Activated CD8-positive, alpha-beta T cell treated with anti-CD3 and anti-CD28 coated beads for 36 hours (primary cell): ENCODE data around the gene CD99L2. TPM values are rescaled to one million over a fixed set of nuclear protein-coding genes. Genes with fewer than 3 reads are reported as not detected.
A peak's percentile ranks its signal among the peaks of the same experiment; 100 is the strongest.

ENCODE experiments used
- ATAC-seq: fragments of 200-7000 bp; cut with Tn5 transposase; one replicate; pipeline ENCODE4 v1.10.0; 2021; ENCODE audit warnings: mild to moderate bottlenecking, moderate library complexity
- CTCF ChIA-PET: fragments of 350-600 bp; sonication (Branson Sonifier 250); formaldehyde crosslinking; loops from one replicate; lab custom pipeline; 2021; ENCODE audit warnings: antibody characterized with exemption; lab: Charles Lee
- POLR2A ChIA-PET: fragments of 350-600 bp; sonication (Branson Sonifier 250); formaldehyde crosslinking; loops from one replicate; lab custom pipeline; 2021; ENCODE audit warnings: antibody characterized with exemption; lab: Charles Lee
- DNase-seq: peaks from one replicate; pipeline ENCODE4 v3.0.0-alpha.2; 2020
- H3K27ac Mint-ChIP-seq: one replicate; pipeline ENCODE4 v1.8.0; 2021; ENCODE audit warnings: mild to moderate bottlenecking, mixed read lengths
- H3K27me3 Mint-ChIP-seq: one replicate; pipeline ENCODE4 v1.8.0; 2021; ENCODE audit warnings: mixed read lengths
- H3K36me3 Mint-ChIP-seq: one replicate; pipeline ENCODE4 v1.8.0; 2021; ENCODE audit warnings: low read depth, mixed read lengths
- H3K4me1 Mint-ChIP-seq: one replicate; pipeline ENCODE4 v1.8.0; 2021; ENCODE audit warnings: low read depth, mixed read lengths
- H3K4me3 Mint-ChIP-seq: one replicate; pipeline ENCODE4 v1.8.0; 2021; ENCODE audit warnings: mild to moderate bottlenecking, moderate library complexity, mixed read lengths
- H3K9me3 Mint-ChIP-seq: one replicate; pipeline ENCODE4 v1.8.0; 2021; ENCODE audit warnings: mixed read lengths
- intact Hi-C: fragments of 100-400 bp; cut with micrococcal nuclease; formaldehyde crosslinking; loops from one replicate; pipeline ENCODE4 v1.10.0; 2022
- total RNA-seq, 2 experiments: library from RNA; stranded (reverse); gene quantifications; one replicate each; pipeline ENCODE4 v1.2.3, GENCODE V29; 2021
- TF ChIP-seq, protein P1 (sequence below): fragments of 200-600 bp; IDR thresholded peaks from one replicate; pipeline ENCODE4 v1.8.0; 2022; ENCODE audit warnings: antibody characterized with exemption, mild to moderate bottlenecking

The CD99L2 gene
- total RNA-seq, 2 experiments from 2014 or later, result 11.9 to 12.6 TPM

DNA sequence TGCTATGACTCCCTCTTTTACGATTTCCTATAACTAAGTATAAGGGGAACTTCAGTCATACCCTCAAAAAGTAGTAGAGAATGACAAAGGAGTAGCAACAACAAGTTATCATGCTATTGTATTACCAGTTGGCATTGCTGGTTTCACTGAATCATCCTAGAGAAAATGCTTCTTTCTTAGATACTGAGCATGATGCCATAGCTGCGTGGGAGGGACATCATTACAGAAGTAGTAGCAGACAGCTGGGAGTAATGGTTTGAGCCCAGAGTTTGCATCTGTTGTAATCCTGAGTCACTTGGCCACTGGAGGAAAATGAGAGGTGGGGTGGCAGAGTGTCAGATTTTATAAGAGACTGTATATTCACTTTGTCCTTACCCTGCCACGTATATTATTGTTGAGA is 166.7 kb downstream of the CD99L2 start:
- ATAC-seq, result peak; percentile 85

DNA sequence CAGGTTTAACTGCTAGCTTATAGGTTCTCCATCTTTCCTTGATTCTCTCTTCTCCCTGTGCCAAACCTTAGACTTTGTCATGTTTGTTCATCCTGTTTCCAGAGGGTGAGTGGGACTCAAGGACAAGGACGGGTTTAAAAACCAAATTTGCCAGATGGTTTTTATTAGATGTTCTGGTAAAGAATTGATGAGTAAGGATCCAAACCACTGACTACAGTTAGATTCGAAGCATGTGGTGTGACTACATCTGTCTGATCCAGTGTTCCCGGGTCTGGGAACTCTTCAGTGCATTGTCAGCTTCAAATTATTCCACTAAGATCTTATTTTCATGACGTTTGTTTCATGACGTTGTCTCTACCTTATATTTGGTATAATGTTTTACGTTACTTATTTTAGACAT is 167.7 kb downstream of the CD99L2 start:
- POLR2A ChIA-PET, result no interaction called here
- Mint-ChIP-seq H3K27me3 (no peaks in the 10 kb centered on the region), H3K27ac (no peak overlapping the region), H3K36me3 (peaks cover 31% of the 10 kb centered on the region), H3K9me3 (no peaks in the 10 kb centered on the region), H3K4me3 (no peak overlapping the region), H3K4me1 (peaks cover 21% of the 10 kb centered on the region)
- CTCF ChIA-PET, result interaction anchor here (0.8 kb wide), 1 partner anchor 24 kb away, joined by 4 read pairs; no protein-coding TSS in a partner anchor
- TF ChIP-seq, protein P1, sequence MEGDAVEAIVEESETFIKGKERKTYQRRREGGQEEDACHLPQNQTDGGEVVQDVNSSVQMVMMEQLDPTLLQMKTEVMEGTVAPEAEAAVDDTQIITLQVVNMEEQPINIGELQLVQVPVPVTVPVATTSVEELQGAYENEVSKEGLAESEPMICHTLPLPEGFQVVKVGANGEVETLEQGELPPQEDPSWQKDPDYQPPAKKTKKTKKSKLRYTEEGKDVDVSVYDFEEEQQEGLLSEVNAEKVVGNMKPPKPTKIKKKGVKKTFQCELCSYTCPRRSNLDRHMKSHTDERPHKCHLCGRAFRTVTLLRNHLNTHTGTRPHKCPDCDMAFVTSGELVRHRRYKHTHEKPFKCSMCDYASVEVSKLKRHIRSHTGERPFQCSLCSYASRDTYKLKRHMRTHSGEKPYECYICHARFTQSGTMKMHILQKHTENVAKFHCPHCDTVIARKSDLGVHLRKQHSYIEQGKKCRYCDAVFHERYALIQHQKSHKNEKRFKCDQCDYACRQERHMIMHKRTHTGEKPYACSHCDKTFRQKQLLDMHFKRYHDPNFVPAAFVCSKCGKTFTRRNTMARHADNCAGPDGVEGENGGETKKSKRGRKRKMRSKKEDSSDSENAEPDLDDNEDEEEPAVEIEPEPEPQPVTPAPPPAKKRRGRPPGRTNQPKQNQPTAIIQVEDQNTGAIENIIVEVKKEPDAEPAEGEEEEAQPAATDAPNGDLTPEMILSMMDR, result no peak
- no peak for ATAC-seq
- intact Hi-C loops, result no loop called here
- DNase-seq, result no peak

More for the DNA sequence above, 166.7 kb downstream of the CD99L2 start:
- intact Hi-C loops, result no loop called here
- TF ChIP-seq, protein P1, result no peak
- ChIA-PET POLR2A (no interaction called here), CTCF (interaction anchor here (0.8 kb wide), 1 partner anchor 48 kb away, joined by 4 read pairs; no protein-coding TSS in a partner anchor)
- Mint-ChIP-seq H3K4me3 (no peak overlapping the region), H3K4me1 (peaks cover 22% of the 10 kb centered on the region), H3K27ac (peak overlapping the region; percentile 64), H3K27me3 (no peaks in the 10 kb centered on the region), H3K9me3 (no peaks in the 10 kb centered on the region), H3K36me3 (peaks cover 35% of the 10 kb centered on the region)
- DNase-seq, result peak; percentile 82

DNA sequence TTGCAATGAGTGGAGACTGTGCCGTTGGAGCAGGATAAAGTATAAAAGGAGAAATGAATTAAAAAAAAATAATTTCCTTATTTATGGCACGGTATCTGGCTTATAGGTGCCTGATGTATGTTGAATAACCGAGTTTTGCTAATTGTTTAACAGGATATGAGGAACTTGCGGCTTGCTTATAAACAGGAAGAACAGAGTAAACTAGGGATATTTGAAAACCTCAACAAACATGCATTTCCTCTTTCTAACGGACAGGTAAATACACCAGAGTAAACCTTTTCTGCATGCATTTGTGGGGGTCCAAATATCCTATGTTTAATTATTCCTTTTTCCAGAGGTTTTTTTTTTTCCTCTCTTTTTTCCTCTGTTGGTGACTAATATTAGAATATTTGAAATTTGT is 168.5 kb downstream of the CD99L2 start:
- DNase-seq (no peak), ATAC-seq (no peak)
- ChIA-PET POLR2A (no interaction called here), CTCF (interaction anchor here (1.0 kb wide), 1 partner anchor 13 kb away, joined by 3 read pairs; no protein-coding TSS in a partner anchor)
- intact Hi-C loops, result no loop called here
- H3K27me3 Mint-ChIP-seq, result no peaks in the 10 kb centered on the region
- no peaks in the 10 kb centered on the region for H3K9me3 Mint-ChIP-seq
- no peak overlapping the region for H3K27ac Mint-ChIP-seq
- H3K4me1 Mint-ChIP-seq, result peaks cover 17% of the 10 kb centered on the region
- peaks cover 27% of the 10 kb centered on the region for H3K36me3 Mint-ChIP-seq
- TF ChIP-seq, protein P1, result no peak
- no peak overlapping the region for H3K4me3 Mint-ChIP-seq

DNA sequence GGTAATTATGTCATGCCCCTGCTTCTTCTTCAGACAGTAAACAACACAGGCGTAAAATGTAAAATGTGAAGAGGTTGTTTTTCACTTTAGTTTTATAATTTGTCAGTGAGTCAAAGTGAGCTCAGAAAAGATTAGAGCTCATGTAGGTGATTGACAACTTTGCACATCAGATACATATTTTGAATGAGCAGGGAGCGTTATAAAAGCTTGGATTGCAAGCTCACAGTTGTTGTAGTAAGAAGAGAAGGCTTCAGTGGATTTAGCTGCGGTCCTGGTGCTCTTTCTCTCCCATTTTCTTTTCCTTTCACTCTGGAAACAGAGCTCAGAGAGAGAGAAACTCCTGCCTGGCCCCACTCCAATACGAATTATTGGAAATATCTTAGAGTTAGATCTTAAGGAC is 178.8 kb downstream of the CD99L2 start:
- no peak for DNase-seq
- Mint-ChIP-seq H3K4me3 (no peak overlapping the region), H3K27me3 (no peaks in the 10 kb centered on the region), H3K36me3 (peaks cover 9% of the 10 kb centered on the region), H3K27ac (no peak overlapping the region), H3K4me1 (peaks cover 27% of the 10 kb centered on the region), H3K9me3 (no peaks in the 10 kb centered on the region)
- POLR2A ChIA-PET, result interaction anchor here (1.5 kb wide), 1 partner anchor 10 kb away, joined by 4 read pairs; no protein-coding TSS in a partner anchor
- TF ChIP-seq, protein P1, result no peak
- no peak for ATAC-seq
- intact Hi-C loops, result no loop called here
- CTCF ChIA-PET, result interaction anchor here (1.0 to 1.8 kb wide), 3 partner anchors 34 to 132 kb away, joined by 4 to 11 read pairs (median 5); no protein-coding TSS in a partner anchor

Other genes starting within 250 kb of the CD99L2 start
- gene MTMR1, start 205.3 kb downstream of the CD99L2 start, total RNA-seq, result 10 to 100 TPM; 32.8 to 38.6 TPM
- gene HMGB3, start 84.7 kb upstream of the CD99L2 start, total RNA-seq, result 10 to 100 TPM; 24.5 to 25.4 TPM